Ovary (tissue), 3 donors: ENCODE data around the gene C1QTNF6.

Source experiments
- EP300 ChIP-seq: sonication (generic); formaldehyde crosslinking; IDR thresholded peaks from one replicate; pipeline ENCODE4 v1.6.1; 2017; ENCODE audit warnings: antibody characterized with exemption
- TF ChIP-seq, protein P1 (sequence below), 3 donors: fragments of 450-650 bp in 2 of 3; fragments of 200-600 bp in 1 of 3; IDR thresholded peaks; one replicate each; pipeline versions ENCODE4 v1.5.1 to v1.8.0; 2016 to 2022; ENCODE audit warnings: antibody characterized with exemption in 3 of 3, mild to moderate bottlenecking in 1 of 3
- donor health status: DM: no; HTN: no; CAD: no.

GRCh38 chr22:37182949-37183245, 5.2 kb downstream of the C1QTNF6 start:
- TF ChIP-seq, protein P1, sequence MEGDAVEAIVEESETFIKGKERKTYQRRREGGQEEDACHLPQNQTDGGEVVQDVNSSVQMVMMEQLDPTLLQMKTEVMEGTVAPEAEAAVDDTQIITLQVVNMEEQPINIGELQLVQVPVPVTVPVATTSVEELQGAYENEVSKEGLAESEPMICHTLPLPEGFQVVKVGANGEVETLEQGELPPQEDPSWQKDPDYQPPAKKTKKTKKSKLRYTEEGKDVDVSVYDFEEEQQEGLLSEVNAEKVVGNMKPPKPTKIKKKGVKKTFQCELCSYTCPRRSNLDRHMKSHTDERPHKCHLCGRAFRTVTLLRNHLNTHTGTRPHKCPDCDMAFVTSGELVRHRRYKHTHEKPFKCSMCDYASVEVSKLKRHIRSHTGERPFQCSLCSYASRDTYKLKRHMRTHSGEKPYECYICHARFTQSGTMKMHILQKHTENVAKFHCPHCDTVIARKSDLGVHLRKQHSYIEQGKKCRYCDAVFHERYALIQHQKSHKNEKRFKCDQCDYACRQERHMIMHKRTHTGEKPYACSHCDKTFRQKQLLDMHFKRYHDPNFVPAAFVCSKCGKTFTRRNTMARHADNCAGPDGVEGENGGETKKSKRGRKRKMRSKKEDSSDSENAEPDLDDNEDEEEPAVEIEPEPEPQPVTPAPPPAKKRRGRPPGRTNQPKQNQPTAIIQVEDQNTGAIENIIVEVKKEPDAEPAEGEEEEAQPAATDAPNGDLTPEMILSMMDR (IDR thresholded peaks at IDR 0.05), result no peak
- TF ChIP-seq EP300, result no peak
